K562 (cell line): ENCODE data around the gene SCN7A. TPM values are rescaled to one million over a fixed set of nuclear protein-coding genes. Genes with fewer than 3 reads are reported as not detected.

ENCODE experiments used
- ATF1 ChIP-seq, 2 experiments: fragments of 450-650 bp in 1 of 2; IDR thresholded peaks; 2 replicates each; pipeline ENCODE4 v1.6.1; 2016; ENCODE audit warnings: missing compliant biosample characterization in 1 of 2, missing genetic modification characterization in 1 of 2
- CBFA2T2 ChIP-seq: fragments of 450-650 bp; conservative IDR thresholded peaks from 2 replicates; pipeline ENCODE4 v1.6.1; 2017; ENCODE audit warnings: mild to moderate bottlenecking
- CTBP1 ChIP-seq: fragments of 450-650 bp; IDR thresholded peaks from 2 replicates; pipeline ENCODE4 v1.6.1; 2016; ENCODE audit warnings: borderline replicate concordance
- EZH2 ChIP-seq: IDR thresholded peaks from 2 replicates; pipeline ENCODE4 v1.6.1; 2012; ENCODE audit warnings: low read depth, mild to moderate bottlenecking, inconsistent platforms, low read length, borderline replicate concordance
- IFI16 ChIP-seq: fragments of 250-450 bp; sonication (Bioruptor Pico); IDR thresholded peaks from 2 replicates; pipeline ENCODE4 v2.1.2; 2022; ENCODE audit warnings: mild to moderate bottlenecking, inconsistent platforms
- MAZ ChIP-seq, 2 experiments: fragments of 450-650 bp in 1 of 2; sonication (generic) in 1 of 2; formaldehyde crosslinking; IDR thresholded peaks in 1 of 2; conservative IDR thresholded peaks in 1 of 2; 2 replicates each; pipeline versions ENCODE4 v1.4.0 to v1.5.0; 2020; ENCODE audit warnings: mild to moderate bottlenecking in 1 of 2, missing genetic modification reagents in 1 of 2
- MXI1 ChIP-seq: IDR thresholded peaks from 2 replicates; pipeline ENCODE4 v1.6.1; 2011; ENCODE audit warnings: low read depth, mild to moderate bottlenecking, improper control_type of control experiment, low read length
- NFIC ChIP-seq: fragments of 450-650 bp; IDR thresholded peaks from 2 replicates; pipeline ENCODE4 v1.6.1; 2017; ENCODE audit warnings: mild to moderate bottlenecking, inconsistent platforms
- NFYB ChIP-seq: IDR thresholded peaks from 2 replicates; pipeline ENCODE4 v1.6.1; 2011; ENCODE audit warnings: mild to moderate bottlenecking, moderate library complexity; ENCODE audit not compliant: insufficient read length; ENCODE audit errors: extremely low read depth
- RAD51 ChIP-seq: fragments of 450-650 bp; IDR thresholded peaks from 2 replicates; pipeline ENCODE4 v1.7.1; 2016; ENCODE audit warnings: low read depth, mild to moderate bottlenecking, borderline replicate concordance
- RBM34 ChIP-seq: fragments of 200-400 bp; formaldehyde crosslinking; IDR thresholded peaks from 2 replicates; pipeline ENCODE4 v1.6.1; 2018; ENCODE audit warnings: low read length, borderline replicate concordance; ENCODE audit not compliant: insufficient read depth
- SNIP1 ChIP-seq: fragments of 450-650 bp; IDR thresholded peaks from 2 replicates; pipeline ENCODE4 v1.7.1; 2017; ENCODE audit warnings: low read depth, mild to moderate bottlenecking
- TRIM24 ChIP-seq, 2 experiments: fragments of 450-650 bp; IDR thresholded peaks; 2 replicates each; pipeline ENCODE4 v1.6.1; 2016
- ZNF175 ChIP-seq: fragments of 200-800 bp; sonication (Bioruptor generic); IDR thresholded peaks from 2 replicates; pipeline ENCODE4 v1.6.1; 2016; ENCODE audit warnings: low read depth, mild to moderate bottlenecking, missing genetic modification characterization, missing compliant biosample characterization
- ZNF23 ChIP-seq: fragments of 250-450 bp; sonication (Bioruptor Pico); IDR thresholded peaks from 2 replicates; pipeline ENCODE4 v1.4.0; 2020; ENCODE audit warnings: mild to moderate bottlenecking
- ZNF274 ChIP-seq: IDR thresholded peaks from 2 replicates; pipeline ENCODE4 v1.6.1; 2011; ENCODE audit warnings: low read depth, mild to moderate bottlenecking, low read length, moderate library complexity, borderline replicate concordance
- ZNF408 ChIP-seq: fragments of 250-450 bp; sonication (Bioruptor Pico); IDR thresholded peaks from 2 replicates; pipeline ENCODE4 v1.4.0; 2020; ENCODE audit warnings: low read depth, mild to moderate bottlenecking, moderate library complexity
- ZSCAN29 ChIP-seq: fragments of 450-650 bp; IDR thresholded peaks from 2 replicates; pipeline ENCODE4 v1.6.1; 2017
- polyA plus RNA-seq, 8 experiments: library from polyadenylated mRNA; depleted of rRNA in 4 of 8; stranded (reverse) in 5 of 8; unstranded in 3 of 8; fragments of >200 nt; fragmentation: Nextera tagmentation in 2 of 8; fragmentation: Illumina TruSeq in 1 of 8; extraction: Ambion mirVana in 2 of 8; extraction: Trizol in 1 of 8; gene quantifications; 2 replicates each; pipeline versions ENCODE4 v1.2.1 to v1.2.3, GENCODE V29; 2011 to 2014; ENCODE audit warnings: inconsistent platforms in 1 of 8, missing spikeins in 1 of 8
- total RNA-seq, 7 experiments: library from RNA; depleted of rRNA in 6 of 7; stranded (reverse); fragments of >200 nt in 6 of 7; fragmentation: Illumina TruSeq in 2 of 7; extraction: Trizol in 2 of 7; gene quantifications; 2 replicates each; pipeline versions ENCODE4 v1.2.1 to v1.2.3, GENCODE V29; 2011 to 2021; ENCODE audit warnings: low replicate concordance in 1 of 7
- TF ChIP-seq, protein P1 (sequence below): fragments of 450-650 bp; IDR thresholded peaks from 2 replicates; pipeline ENCODE4 v1.6.1; 2016
- TF ChIP-seq, protein P2 (sequence below): fragments of 250-450 bp; sonication (Bioruptor Pico); IDR thresholded peaks from 2 replicates; pipeline ENCODE4 v1.8.0; 2021; ENCODE audit warnings: borderline replicate concordance, mild to moderate bottlenecking, moderate library complexity; ENCODE audit not compliant: poor library complexity, severe bottlenecking
- TF ChIP-seq, protein P3 (sequence below): fragments of 250-450 bp; sonication (Bioruptor Pico); IDR thresholded peaks from 2 replicates; pipeline ENCODE4 v1.4.0; 2020
- TF ChIP-seq, protein P4 (sequence below): fragments of 200-400 bp; formaldehyde crosslinking; IDR thresholded peaks from 2 replicates; pipeline ENCODE4 v1.6.1; 2017; ENCODE audit warnings: mild to moderate bottlenecking, low read depth, low read length, moderate library complexity
- TF ChIP-seq, protein P5 (sequence below): fragments of 250-450 bp; sonication (Bioruptor Pico); IDR thresholded peaks from 2 replicates; pipeline ENCODE4 v1.4.0; 2020; ENCODE audit warnings: borderline replicate concordance

Gene SCN7A
- total and polyA plus RNA-seq, 9 of the 15 experiments (the other 6 are each of a cell fraction or from before 2014, with no cell fraction given) = under 0.01 to 0.05 (median 0.03) TPM; not detected in 3

DNA sequence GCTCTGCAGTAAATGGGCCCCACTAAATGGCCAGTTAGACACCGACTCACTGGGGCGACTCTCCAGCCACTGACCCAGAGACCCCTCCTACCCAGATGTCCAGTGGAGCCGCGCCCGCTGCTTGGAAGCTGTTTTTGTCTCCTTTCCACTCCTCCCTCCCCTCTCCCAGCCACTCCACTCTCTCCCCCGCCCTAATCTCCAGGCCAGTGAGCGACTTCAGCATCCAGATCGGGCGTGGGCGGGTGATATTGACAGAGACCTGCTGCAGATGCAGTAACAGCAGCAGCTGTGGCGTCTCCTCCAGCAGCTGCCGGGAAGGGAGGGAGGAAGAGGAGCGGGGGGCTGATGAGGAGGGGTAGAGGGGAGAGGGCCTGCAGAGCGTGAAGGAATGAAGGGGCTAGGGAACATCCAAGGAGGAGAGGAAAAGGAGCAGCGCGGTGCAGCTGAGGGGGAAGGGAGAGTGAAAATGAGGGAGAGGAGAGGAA, at the start of gene SCN7A (continued):
- TF ChIP-seq ZNF175 (CRISPR knock-in tag) (no peak), ZNF408 (CRISPR knock-in tag) (no peak), CTBP1 (peak; percentile 57; the same call in 1 of the 2 replicates), NFYB (no peak), SNIP1 (no peak), TRIM24 (IDR thresholded peaks at IDR 0.05) (no peak), ATF1 (CRISPR knock-in tag; IDR thresholded peaks at IDR 0.05) (no peak), ATF1 (tag; IDR thresholded peaks at IDR 0.05) (no peak), NFIC (no peak), RAD51 (no peak), CBFA2T2 (peak; percentile 58), IFI16 (CRISPR knock-in tag) (no peak), MXI1 (no peak), ZNF23 (no peak), EZH2 (no peak), RBM34 (no peak), ZSCAN29 (no peak), ZNF274 (no peak), MAZ (CRISPR knock-in tag; conservative IDR thresholded peaks at IDR 0.05 in 1 of 2, IDR thresholded peaks at IDR 0.05 in 1 of 2) (peak; percentile 31 to 32; a peak in 2 of 4 replicates)
- TF ChIP-seq, protein P1, sequence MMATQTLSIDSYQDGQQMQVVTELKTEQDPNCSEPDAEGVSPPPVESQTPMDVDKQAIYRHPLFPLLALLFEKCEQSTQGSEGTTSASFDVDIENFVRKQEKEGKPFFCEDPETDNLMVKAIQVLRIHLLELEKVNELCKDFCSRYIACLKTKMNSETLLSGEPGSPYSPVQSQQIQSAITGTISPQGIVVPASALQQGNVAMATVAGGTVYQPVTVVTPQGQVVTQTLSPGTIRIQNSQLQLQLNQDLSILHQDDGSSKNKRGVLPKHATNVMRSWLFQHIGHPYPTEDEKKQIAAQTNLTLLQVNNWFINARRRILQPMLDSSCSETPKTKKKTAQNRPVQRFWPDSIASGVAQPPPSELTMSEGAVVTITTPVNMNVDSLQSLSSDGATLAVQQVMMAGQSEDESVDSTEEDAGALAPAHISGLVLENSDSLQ = 0 out of 2 replicates have a peak, but pooled peaks have one; percentile 19
- TF ChIP-seq, protein P2, sequence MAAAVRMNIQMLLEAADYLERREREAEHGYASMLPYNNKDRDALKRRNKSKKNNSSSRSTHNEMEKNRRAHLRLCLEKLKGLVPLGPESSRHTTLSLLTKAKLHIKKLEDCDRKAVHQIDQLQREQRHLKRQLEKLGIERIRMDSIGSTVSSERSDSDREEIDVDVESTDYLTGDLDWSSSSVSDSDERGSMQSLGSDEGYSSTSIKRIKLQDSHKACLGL (CRISPR knock-in tag) = no peak
- TF ChIP-seq, protein P3, sequence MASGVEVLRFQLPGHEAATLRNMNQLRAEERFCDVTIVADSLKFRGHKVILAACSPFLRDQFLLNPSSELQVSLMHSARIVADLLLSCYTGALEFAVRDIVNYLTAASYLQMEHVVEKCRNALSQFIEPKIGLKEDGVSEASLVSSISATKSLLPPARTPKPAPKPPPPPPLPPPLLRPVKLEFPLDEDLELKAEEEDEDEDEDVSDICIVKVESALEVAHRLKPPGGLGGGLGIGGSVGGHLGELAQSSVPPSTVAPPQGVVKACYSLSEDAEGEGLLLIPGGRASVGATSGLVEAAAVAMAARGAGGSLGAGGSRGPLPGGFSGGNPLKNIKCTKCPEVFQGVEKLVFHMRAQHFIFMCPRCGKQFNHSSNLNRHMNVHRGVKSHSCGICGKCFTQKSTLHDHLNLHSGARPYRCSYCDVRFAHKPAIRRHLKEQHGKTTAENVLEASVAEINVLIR = no peak
- TF ChIP-seq, protein P4, sequence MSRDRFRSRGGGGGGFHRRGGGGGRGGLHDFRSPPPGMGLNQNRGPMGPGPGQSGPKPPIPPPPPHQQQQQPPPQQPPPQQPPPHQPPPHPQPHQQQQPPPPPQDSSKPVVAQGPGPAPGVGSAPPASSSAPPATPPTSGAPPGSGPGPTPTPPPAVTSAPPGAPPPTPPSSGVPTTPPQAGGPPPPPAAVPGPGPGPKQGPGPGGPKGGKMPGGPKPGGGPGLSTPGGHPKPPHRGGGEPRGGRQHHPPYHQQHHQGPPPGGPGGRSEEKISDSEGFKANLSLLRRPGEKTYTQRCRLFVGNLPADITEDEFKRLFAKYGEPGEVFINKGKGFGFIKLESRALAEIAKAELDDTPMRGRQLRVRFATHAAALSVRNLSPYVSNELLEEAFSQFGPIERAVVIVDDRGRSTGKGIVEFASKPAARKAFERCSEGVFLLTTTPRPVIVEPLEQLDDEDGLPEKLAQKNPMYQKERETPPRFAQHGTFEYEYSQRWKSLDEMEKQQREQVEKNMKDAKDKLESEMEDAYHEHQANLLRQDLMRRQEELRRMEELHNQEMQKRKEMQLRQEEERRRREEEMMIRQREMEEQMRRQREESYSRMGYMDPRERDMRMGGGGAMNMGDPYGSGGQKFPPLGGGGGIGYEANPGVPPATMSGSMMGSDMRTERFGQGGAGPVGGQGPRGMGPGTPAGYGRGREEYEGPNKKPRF = no peak
- TF ChIP-seq, protein P5, sequence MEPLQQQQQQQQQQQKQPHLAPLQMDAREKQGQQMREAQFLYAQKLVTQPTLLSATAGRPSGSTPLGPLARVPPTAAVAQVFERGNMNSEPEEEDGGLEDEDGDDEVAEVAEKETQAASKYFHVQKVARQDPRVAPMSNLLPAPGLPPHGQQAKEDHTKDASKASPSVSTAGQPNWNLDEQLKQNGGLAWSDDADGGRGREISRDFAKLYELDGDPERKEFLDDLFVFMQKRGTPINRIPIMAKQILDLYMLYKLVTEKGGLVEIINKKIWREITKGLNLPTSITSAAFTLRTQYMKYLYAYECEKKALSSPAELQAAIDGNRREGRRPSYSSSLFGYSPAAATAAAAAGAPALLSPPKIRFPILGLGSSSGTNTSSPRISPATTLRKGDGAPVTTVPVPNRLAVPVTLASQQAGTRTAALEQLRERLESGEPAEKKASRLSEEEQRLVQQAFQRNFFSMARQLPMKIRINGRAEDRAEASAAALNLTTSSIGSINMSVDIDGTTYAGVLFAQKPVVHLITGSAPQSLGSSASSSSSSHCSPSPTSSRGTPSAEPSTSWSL (CRISPR knock-in tag) = no peak
